Cortex of kidney (tissue), 1 donor: ENCODE results near the gene JMJD4.
A peak's percentile ranks its signal among the peaks of the same experiment; 100 is the strongest.

ENCODE experiments used
- DNase-seq: peaks from one replicate; lab custom pipeline; 2025; lab: John Stamatoyannopoulos, UW

The JMJD4 gene

GRCh38 chr1:227734856-227735538, at the start of gene JMJD4, which contains the start of gene SNAP47:
Gene JMJD4 (minus strand): TSS chr1:227735302. CDS start chr1:227735273, 29 bp downstream.
Gene SNAP47 (plus strand): TSS chr1:227735435. CDS start chr1:227747737, 12,302 bp downstream.
- peak; percentile 64 for DNase-seq

- DNase-seq: no peak
Observed at GRCh38 chr1:227782226-227782625, 47.1 kb upstream of the JMJD4 start.

- DNase-seq: no peak
Observed at GRCh38 chr1:227781314-227781930, 46.3 kb upstream of the JMJD4 start.

- no peak for DNase-seq
Observed at GRCh38 chr1:227780101-227781044, 45.3 kb upstream of the JMJD4 start.

GRCh38 chr1:227779685-227780084, 44.6 kb upstream of the JMJD4 start:
- no peak for DNase-seq

GRCh38 chr1:227779021-227779441, 43.9 kb upstream of the JMJD4 start:
- no peak for DNase-seq

- DNase-seq: no peak
Observed at GRCh38 chr1:227778401-227778947, 43.4 kb upstream of the JMJD4 start.

- DNase-seq: no peak
Observed at GRCh38 chr1:227777646-227778045, 42.5 kb upstream of the JMJD4 start.

- no peak for DNase-seq
Observed at GRCh38 chr1:227777156-227777555, 42.1 kb upstream of the JMJD4 start.

GRCh38 chr1:227776331-227776771, 41.2 kb upstream of the JMJD4 start:
- DNase-seq: no peak

GRCh38 chr1:227775841-227776240, 40.7 kb upstream of the JMJD4 start:
- DNase-seq: no peak

- no peak for DNase-seq
Observed at GRCh38 chr1:227774821-227775661, 39.9 kb upstream of the JMJD4 start.

- no peak for DNase-seq
Observed at GRCh38 chr1:227774051-227774731, 39.1 kb upstream of the JMJD4 start.

- no peak for DNase-seq
Observed at GRCh38 chr1:227773558-227773957, 38.5 kb upstream of the JMJD4 start.

- no peak for DNase-seq
Observed at GRCh38 chr1:227771771-227772170, 36.7 kb upstream of the JMJD4 start.

GRCh38 chr1:227771326-227771725, 36.2 kb upstream of the JMJD4 start:
- no peak for DNase-seq

- DNase-seq: no peak
Observed at GRCh38 chr1:227770812-227771211, 35.7 kb upstream of the JMJD4 start.

- no peak for DNase-seq
Observed at GRCh38 chr1:227769936-227770494, 34.9 kb upstream of the JMJD4 start.

- DNase-seq: no peak
Observed at GRCh38 chr1:227769047-227769935, 34.2 kb upstream of the JMJD4 start.
